H1 (cell line): Measurements from ENCODE around the gene CXCR5. TPM values are rescaled to one million over a fixed set of nuclear protein-coding genes. Genes with fewer than 3 reads are reported as not detected.

Source experiments
- CTCF ChIA-PET: fragments of 300-600 bp; sonication (Branson Sonifier 250); formaldehyde crosslinking; loops from one replicate; lab custom pipeline; 2021; ENCODE audit not compliant: partially characterized antibody; lab: Charles Lee
- POLR2A ChIA-PET: fragments of 300-600 bp; sonication (Branson Sonifier 250); formaldehyde crosslinking; loops from one replicate; lab custom pipeline; 2021; ENCODE audit warnings: inconsistent platforms; ENCODE audit not compliant: partially characterized antibody; lab: Charles Lee
- DNase-seq, 2 experiments: peaks; one replicate each; pipeline versions ENCODE4 v3.0.0 to v3.0.0-alpha.2; 2010 to 2022; ENCODE audit warnings: low spot score in 2 of 2, low read depth in 1 of 2, mixed read lengths in 1 of 2
- FAIRE-seq: peaks from 2 replicates; lab custom pipeline; 2011; peaks lifted over from hg19 to GRCh38; lab: Jason Lieb, UNC
- H2AFZ ChIP-seq: 2 replicates; pipeline ENCODE4 v1.8.1; 2012; ENCODE audit warnings: low read length, inconsistent platforms
- H2AK5ac ChIP-seq: 2 replicates; pipeline ENCODE4 v1.6.1; 2013; ENCODE audit warnings: low read depth, low read length
- H2BK120ac ChIP-seq: replicated peaks from 2 replicates; pipeline ENCODE3; 2013; ENCODE audit warnings: low read depth, low read length, inconsistent platforms
- H2BK12ac ChIP-seq: 2 replicates; pipeline ENCODE4 v1.6.1; 2013; ENCODE audit warnings: low read depth, low read length
- H2BK15ac ChIP-seq: 2 replicates; pipeline ENCODE4 v1.6.1; 2013; ENCODE audit warnings: low read length
- H2BK20ac ChIP-seq: 2 replicates; pipeline ENCODE4 v1.6.1; 2013; ENCODE audit warnings: low read length
- H2BK5ac ChIP-seq: 2 replicates; pipeline ENCODE4 v1.6.1; 2013; ENCODE audit warnings: low read depth, low read length
- H3K14ac ChIP-seq: 2 replicates; pipeline ENCODE4 v1.6.1; 2013; ENCODE audit warnings: inconsistent platforms; ENCODE audit not compliant: insufficient read length
- H3K18ac ChIP-seq: 2 replicates; pipeline ENCODE4 v1.6.1; 2013; ENCODE audit warnings: low read length; ENCODE audit errors: extremely low read depth
- H3K23ac ChIP-seq: 2 replicates; pipeline ENCODE4 v1.6.1; 2013; ENCODE audit warnings: inconsistent platforms; ENCODE audit not compliant: insufficient read length
- H3K23me2 ChIP-seq: 2 replicates; pipeline ENCODE4 v1.6.1; 2013; ENCODE audit warnings: low read depth, low read length
- H3K27ac ChIP-seq: 2 replicates; pipeline ENCODE4 v1.6.1; 2011; ENCODE audit warnings: low read depth, low read length, inconsistent platforms
- H3K27me3 ChIP-seq, 4 experiments: replicated peaks in 1 of 4; 1 replicate in 1 of 4; 2 replicates in 3 of 4; pipeline versions ENCODE4 v1.6.1 to v1.8.1; 2011 to 2013; ENCODE audit warnings: low read length in 3 of 4, mild to moderate bottlenecking in 3 of 4, inconsistent platforms in 2 of 4, mixed read lengths in 2 of 4, moderate library complexity in 1 of 4; ENCODE audit not compliant: control insufficient read depth in 3 of 4, insufficient read depth in 3 of 4; ENCODE audit errors: extremely low read depth in 1 of 4
- H3K36me3 ChIP-seq, 4 experiments: 2 replicates each; pipeline versions ENCODE4 v1.6.1 to v1.8.1; 2011 to 2013; ENCODE audit warnings: mild to moderate bottlenecking in 4 of 4, low read length in 3 of 4, moderate library complexity in 2 of 4, control low read depth in 1 of 4, inconsistent platforms in 1 of 4; ENCODE audit not compliant: insufficient read depth in 4 of 4, control insufficient read depth in 2 of 4
- H3K4ac ChIP-seq: replicated peaks from 2 replicates; pipeline ENCODE3; 2013; ENCODE audit warnings: low read length, low read depth, mixed read lengths, inconsistent platforms; ENCODE audit not compliant: insufficient read length
- H3K4me1 ChIP-seq, 4 experiments: replicated peaks in 1 of 4; 1 replicate in 1 of 4; 2 replicates in 3 of 4; pipeline versions ENCODE4 v1.6.1 to v1.8.1; 2011 to 2013; ENCODE audit warnings: low read length in 3 of 4, inconsistent platforms in 2 of 4, mixed read lengths in 1 of 4; ENCODE audit not compliant: insufficient read depth in 4 of 4, control insufficient read depth in 3 of 4
- H3K4me2 ChIP-seq, 2 experiments: 2 replicates each; pipeline versions ENCODE4 v1.6.1 to v1.8.1; 2011 to 2013; ENCODE audit warnings: low read depth in 2 of 2, low read length in 2 of 2, control low read depth in 1 of 2, inconsistent platforms in 1 of 2, mild to moderate bottlenecking in 1 of 2; ENCODE audit not compliant: insufficient read depth in 1 of 2
- H3K4me3 ChIP-seq, 4 experiments: fragments of 200-600, 300-600 bp in 1 of 4; sonication (generic), shearing (Covaris generic), sonication (Bioruptor Twin) in 1 of 4; 2 replicates each; pipeline versions ENCODE4 v1.5.1 to v1.8.1; 2011 to 2016; ENCODE audit warnings: low read length in 4 of 4, low read depth in 3 of 4, control low read depth in 2 of 4, inconsistent platforms in 2 of 4, mild to moderate bottlenecking in 2 of 4, mixed read lengths in 1 of 4, moderate library complexity in 1 of 4; ENCODE audit not compliant: insufficient read depth in 2 of 4; ENCODE audit errors: extremely low read depth in 1 of 4
- H3K56ac ChIP-seq: replicated peaks from 2 replicates; pipeline ENCODE3; 2013; ENCODE audit warnings: low read depth, mild to moderate bottlenecking, mixed read lengths, low read length, inconsistent platforms; ENCODE audit not compliant: insufficient read length
- H3K79me1 ChIP-seq: 2 replicates; pipeline ENCODE4 v1.6.1; 2013; ENCODE audit warnings: low read depth, low read length, control low read depth
- H3K79me2 ChIP-seq, 2 experiments: 2 replicates each; pipeline versions ENCODE4 v1.6.1 to v1.8.1; 2012 to 2013; ENCODE audit warnings: low read length in 2 of 2, mild to moderate bottlenecking in 2 of 2, inconsistent platforms in 1 of 2; ENCODE audit not compliant: insufficient read depth in 2 of 2, control insufficient read depth in 1 of 2
- H3K9ac ChIP-seq, 4 experiments: replicated peaks in 1 of 4; 1 replicate in 1 of 4; 2 replicates in 3 of 4; pipeline versions ENCODE4 v1.6.1 to v1.8.1; 2011 to 2013; ENCODE audit warnings: low read depth in 3 of 4, low read length in 3 of 4, control low read depth in 2 of 4, mild to moderate bottlenecking in 2 of 4, moderate library complexity in 2 of 4, inconsistent platforms in 1 of 4; ENCODE audit errors: extremely low read depth in 1 of 4
- H3K9me3 ChIP-seq, 2 experiments: 2 replicates each; pipeline versions ENCODE4 v1.6.1 to v1.8.1; 2012 to 2013; ENCODE audit warnings: mild to moderate bottlenecking in 2 of 2, moderate library complexity in 2 of 2, control low read depth in 1 of 2, inconsistent platforms in 1 of 2, low read depth in 1 of 2, low read length in 1 of 2, mixed read lengths in 1 of 2; ENCODE audit not compliant: insufficient read depth in 2 of 2
- H4K20me1 ChIP-seq, 2 experiments: replicated peaks in 1 of 2; 2 replicates each; pipeline versions ENCODE3 to v1.8.1; 2011 to 2013; ENCODE audit warnings: inconsistent platforms in 2 of 2, low read length in 2 of 2, mild to moderate bottlenecking in 1 of 2; ENCODE audit not compliant: insufficient read depth in 2 of 2, control insufficient read depth in 1 of 2
- H4K5ac ChIP-seq: 2 replicates; pipeline ENCODE4 v1.6.1; 2013; ENCODE audit warnings: low read length, low read depth, mixed read lengths, inconsistent platforms; ENCODE audit not compliant: insufficient read length
- H4K8ac ChIP-seq: 2 replicates; pipeline ENCODE4 v1.8.0; 2013; ENCODE audit warnings: mild to moderate bottlenecking, moderate library complexity, low read length, inconsistent platforms; ENCODE audit not compliant: insufficient read depth; ENCODE audit errors: extremely low read depth
- H4K91ac ChIP-seq: replicated peaks from 2 replicates; pipeline ENCODE3; 2013; ENCODE audit warnings: low read length, mixed read lengths, inconsistent platforms; ENCODE audit not compliant: insufficient read length
- CBX5 ChIP-seq: fragments of 300-800, 300-1000 bp; sonication (generic); IDR thresholded peaks from 2 replicates; pipeline ENCODE4 v1.7.1; 2016; ENCODE audit warnings: antibody characterized with exemption, low read length, low read depth
- CBX8 ChIP-seq: fragments of 300-800, 300-1000 bp; sonication (generic); IDR thresholded peaks from 2 replicates; pipeline ENCODE4 v1.7.1; 2016; ENCODE audit warnings: low read depth, low read length, borderline replicate concordance
- EGR1 ChIP-seq: IDR thresholded peaks from 2 replicates; pipeline ENCODE4 v1.6.1; 2011; ENCODE audit warnings: low read depth, low read length, borderline replicate concordance
- JUND ChIP-seq: IDR thresholded peaks from 2 replicates; pipeline ENCODE4 v1.6.1; 2011; ENCODE audit warnings: mild to moderate bottlenecking, improper control_type of control experiment, low read length
- MAFK ChIP-seq: IDR thresholded peaks from 2 replicates; pipeline ENCODE4 v1.6.1; 2012; ENCODE audit warnings: low read depth, mild to moderate bottlenecking, improper control_type of control experiment, low read length
- NANOG ChIP-seq: IDR thresholded peaks from 2 replicates; pipeline ENCODE4 v1.6.1; 2011; ENCODE audit warnings: low read length, low read depth, mild to moderate bottlenecking, inconsistent platforms; ENCODE audit not compliant: insufficient read depth, poor library complexity, severe bottlenecking
- POLR2A ChIP-seq, 2 experiments: IDR thresholded peaks; 1 replicate in 1 of 2; 2 replicates in 1 of 2; pipeline ENCODE4 v1.6.1; 2011; ENCODE audit warnings: low read depth in 2 of 2, low read length in 2 of 2, mild to moderate bottlenecking in 2 of 2; ENCODE audit errors: control extremely low read depth in 1 of 2
- SRF ChIP-seq: IDR thresholded peaks from 2 replicates; pipeline ENCODE4 v1.6.1; 2011; ENCODE audit warnings: mild to moderate bottlenecking, low read depth, low read length, moderate library complexity
- TAF1 ChIP-seq: IDR thresholded peaks from 2 replicates; pipeline ENCODE4 v1.6.1; 2011; ENCODE audit warnings: mild to moderate bottlenecking, low read depth, low read length
- TBP ChIP-seq: IDR thresholded peaks from 2 replicates; pipeline ENCODE4 v1.6.1; 2011; ENCODE audit warnings: low read depth, low read length, improper control_type of control experiment
- ZNF274 ChIP-seq: IDR thresholded peaks from 2 replicates; pipeline ENCODE4 v1.7.0; 2012; ENCODE audit warnings: low read length, borderline replicate concordance; ENCODE audit errors: extremely low read depth
- WGBS, 2 experiments: shearing (Covaris generic) in 1 of 2; methylation state at CpG; one replicate each; pipeline versions ENCODE4 v1.1.6 to v1.1.7; 2013 to 2015; ENCODE audit warnings: low lambda C conversion rate in 2 of 2, mixed read lengths in 2 of 2, inconsistent platforms in 1 of 2, low coverage in 1 of 2, missing lambda C conversion rate in 1 of 2; ENCODE audit not compliant: insufficient replicate concordance in 2 of 2, insufficient coverage in 1 of 2, insufficient read length in 1 of 2; ENCODE audit errors: extremely low coverage in 1 of 2, missing lambda C conversion rate in 1 of 2; 5-methylcytosine and 5-hydroxymethylcytosine counted together
- polyA plus RNA-seq, 7 experiments: library from polyadenylated mRNA; depleted of rRNA in 3 of 7; stranded (reverse) in 5 of 7; unstranded in 2 of 7; fragments of >200 nt in 5 of 7; fragments of 200-250 nt in 2 of 7; gene quantifications; 1 replicate in 5 of 7; 2 replicates in 1 of 7; 4 replicates in 1 of 7; pipeline versions ENCODE4 v1.2.1 to v1.2.3, GENCODE V29; 2011 to 2013; ENCODE audit warnings: missing spikeins in 2 of 7, mixed read lengths in 2 of 7
- total RNA-seq: library from RNA; stranded (reverse); fragmentation: NEBNext Ultra II Directional; extraction: Animal tissue kit (Norgen Biotek cat#: 25700); gene quantifications from 2 replicates; pipeline ENCODE4 v1.2.1, GENCODE V29; 2021
- TF ChIP-seq, protein P1 (sequence below): IDR thresholded peaks from 2 replicates; pipeline ENCODE4 v1.6.1; 2012; ENCODE audit warnings: low read length, inconsistent platforms

The CXCR5 gene
- total and polyA plus RNA-seq, 2 of the 8 experiments (the other 6 are each of a cell fraction or from before 2014, with no cell fraction given), result not detected

DNA sequence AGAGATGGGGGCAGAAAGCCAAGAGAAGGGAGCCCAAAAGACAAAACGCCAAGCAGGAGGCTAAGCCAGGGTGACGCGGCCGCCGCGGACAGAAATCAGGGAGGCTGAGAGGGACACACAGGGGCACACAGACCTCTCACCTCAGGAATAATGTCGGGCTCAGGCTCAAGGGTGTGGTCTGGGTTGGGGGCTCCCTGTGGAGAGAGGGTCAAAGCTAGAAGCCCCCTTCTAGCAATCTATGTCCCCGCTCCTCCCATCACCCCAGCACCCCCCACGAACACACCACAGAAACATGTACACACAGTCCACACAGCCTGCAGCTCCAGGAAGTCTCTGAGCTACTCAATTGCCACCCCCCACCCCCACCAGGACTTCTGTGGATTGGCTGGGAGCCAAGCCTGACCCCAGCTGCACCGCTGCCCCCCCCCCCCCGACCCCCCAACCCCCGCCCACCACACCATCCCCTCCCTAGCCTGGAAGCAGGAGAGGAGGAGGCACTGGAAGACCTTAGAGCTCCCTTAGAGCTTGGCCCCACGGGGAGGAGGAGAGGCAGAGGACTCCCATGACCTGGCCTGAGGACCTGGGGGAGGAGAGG lies 35.1 kb downstream of the CXCR5 start:
- H2BK15ac ChIP-seq, result peak overlapping the region; percentile 55; the same call in 1 of the 2 replicates
- H3K18ac ChIP-seq, result peak overlapping the region; percentile 91
- peak overlapping the region; percentile 89; the same call in 1 of the 2 replicates for H2BK20ac ChIP-seq
- ChIA-PET CTCF (no interaction called here), POLR2A (no interaction called here)
- peak in 1 of 2 experiments; percentile 59 for DNase-seq
- H4K8ac ChIP-seq, result peak overlapping the region; percentile 64; the same call in 1 of the 2 replicates
- peak overlapping the region; percentile 44 for H2BK120ac ChIP-seq
- peak overlapping the region; percentile 94 for H2BK12ac ChIP-seq
- H3K56ac ChIP-seq, result peak overlapping the region; percentile 48
- no peaks in the 10 kb centered on the region for H3K27me3 ChIP-seq
- peaks cover 33 to 92% (median 84%) of the 10 kb centered on the region in 4 experiments for H3K4me1 ChIP-seq
- H2AFZ ChIP-seq, result no peak overlapping the region
- H4K5ac ChIP-seq, result peak overlapping the region; percentile 64
- peak overlapping the region; percentile 95 for H2BK5ac ChIP-seq
- H3K9ac ChIP-seq, result no peak overlapping the region; a peak in 1 of 7 replicates
- H3K23ac ChIP-seq, result no peak overlapping the region
- H3K4me3 ChIP-seq, result peak overlapping the region in 3 of 4 experiments; percentile 10 to 44 (median 36); a peak in 4 of 8 replicates
- no peak for FAIRE-seq
- H3K4ac ChIP-seq, result peak overlapping the region; percentile 95
- no peaks in the 10 kb centered on the region for H3K9me3 ChIP-seq
- peak overlapping the region; percentile 91 for H4K91ac ChIP-seq
- peak overlapping the region; percentile 21 for H3K14ac ChIP-seq
- 55% methylated on average over 8 of the region's 13 CpGs; no CpG with 5 or more reads in 1 of the 2 experiments for WGBS, 2 experiments
- H3K23me2 ChIP-seq, result peaks cover 7% of the 10 kb centered on the region
- H3K79me2 ChIP-seq, result peaks cover 12 to 94% of the 10 kb centered on the region in 2 experiments
- no peak overlapping the region; the same call in 1 of the 2 replicates for H2AK5ac ChIP-seq
- H3K36me3 ChIP-seq, result no peaks in the 10 kb centered on the region; a peak in 1 of 8 replicates
- peak overlapping the region; percentile 68 to 70 for H3K4me2 ChIP-seq
- peaks cover 5 to 11% of the 10 kb centered on the region in 2 experiments for H4K20me1 ChIP-seq
- peak overlapping the region; percentile 75 for H3K27ac ChIP-seq
- H3K79me1 ChIP-seq, result peaks cover 20% of the 10 kb centered on the region
- no peak for TF ChIP-seq SRF
- no peak for TF ChIP-seq CBX8
- no peak for TF ChIP-seq CBX5
- TF ChIP-seq ZNF274, result no peak
- no peak for TF ChIP-seq JUND
- TF ChIP-seq EGR1, result no peak
- TF ChIP-seq POLR2A (IDR thresholded peaks at IDR 0.05; ENCODE audit: control extremely low read depth in 1 of 2, low read depth in 2 of 2, low read length in 2 of 2), result no peak
- TF ChIP-seq, protein P1, sequence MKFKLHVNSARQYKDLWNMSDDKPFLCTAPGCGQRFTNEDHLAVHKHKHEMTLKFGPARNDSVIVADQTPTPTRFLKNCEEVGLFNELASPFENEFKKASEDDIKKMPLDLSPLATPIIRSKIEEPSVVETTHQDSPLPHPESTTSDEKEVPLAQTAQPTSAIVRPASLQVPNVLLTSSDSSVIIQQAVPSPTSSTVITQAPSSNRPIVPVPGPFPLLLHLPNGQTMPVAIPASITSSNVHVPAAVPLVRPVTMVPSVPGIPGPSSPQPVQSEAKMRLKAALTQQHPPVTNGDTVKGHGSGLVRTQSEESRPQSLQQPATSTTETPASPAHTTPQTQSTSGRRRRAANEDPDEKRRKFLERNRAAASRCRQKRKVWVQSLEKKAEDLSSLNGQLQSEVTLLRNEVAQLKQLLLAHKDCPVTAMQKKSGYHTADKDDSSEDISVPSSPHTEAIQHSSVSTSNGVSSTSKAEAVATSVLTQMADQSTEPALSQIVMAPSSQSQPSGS, result no peak
- TF ChIP-seq NANOG, result no peak
- TF ChIP-seq TBP, result no peak
- no peak for TF ChIP-seq TAF1
- no peak for TF ChIP-seq MAFK
